Peyer's patch (tissue), 4 donors: ENCODE measurements around the gene CYTL1. TPM values are rescaled to one million over a fixed set of nuclear protein-coding genes. Genes with fewer than 3 reads are reported as not detected.

Experiments
- DNase-seq, 3 donors: peaks; one replicate each; pipeline ENCODE4 v3.0.0-alpha.2; 2017 to 2019
- H3K27ac ChIP-seq, 4 donors: fragments of 200-600 bp; sonication (generic); one replicate each; pipeline ENCODE4 v1.5.1; 2016 to 2019
- H3K27me3 ChIP-seq, 2 donors: fragments of 200-600 bp; sonication (generic); one replicate each; pipeline ENCODE4 v1.5.1; 2019
- H3K36me3 ChIP-seq, 3 donors: fragments of 200-600 bp; sonication (generic); one replicate each; pipeline ENCODE4 v1.5.1; 2016 to 2019
- H3K4me1 ChIP-seq, 4 donors: fragments of 200-600 bp; sonication (generic); one replicate each; pipeline ENCODE4 v1.5.1; 2016 to 2019
- H3K4me3 ChIP-seq, 4 donors: fragments of 200-600 bp; sonication (generic); 1 replicate in 3 of 4; 2 replicates in 1 of 4; pipeline ENCODE4 v1.5.1; 2016 to 2019; ENCODE audit warnings: mild to moderate bottlenecking in 1 of 4
- H3K9me3 ChIP-seq, 4 donors: fragments of 200-600 bp; sonication (generic); one replicate each; pipeline ENCODE4 v1.5.1; 2016 to 2019; ENCODE audit warnings: mild to moderate bottlenecking in 1 of 4
- POLR2A ChIP-seq, 2 donors: fragments of 450-650 bp; IDR thresholded peaks; one replicate each; pipeline ENCODE4 v1.5.1; 2017; ENCODE audit warnings: antibody characterized with exemption in 2 of 2, mild to moderate bottlenecking in 2 of 2, moderate library complexity in 2 of 2
- total RNA-seq, 4 donors: library from RNA; depleted of rRNA; stranded (reverse); fragments of >200 nt; gene quantifications; one replicate each; pipeline ENCODE4 v1.1.0, GENCODE V29; 2016
- TF ChIP-seq, protein P1 (sequence below), 6 experiments: fragments of 450-650 bp in 4 of 6; fragments of 200-600 bp in 2 of 6; sonication (generic) in 1 of 6; IDR thresholded peaks; one replicate each; pipeline ENCODE4 v1.5.1; 2017 to 2019; ENCODE audit warnings: antibody characterized with exemption in 6 of 6, mild to moderate bottlenecking in 3 of 6, moderate library complexity in 1 of 6

CYTL1 gene
- total RNA-seq, 4 donors from 2014 or later: 5.8 TPM; not detected in 3

DNA sequence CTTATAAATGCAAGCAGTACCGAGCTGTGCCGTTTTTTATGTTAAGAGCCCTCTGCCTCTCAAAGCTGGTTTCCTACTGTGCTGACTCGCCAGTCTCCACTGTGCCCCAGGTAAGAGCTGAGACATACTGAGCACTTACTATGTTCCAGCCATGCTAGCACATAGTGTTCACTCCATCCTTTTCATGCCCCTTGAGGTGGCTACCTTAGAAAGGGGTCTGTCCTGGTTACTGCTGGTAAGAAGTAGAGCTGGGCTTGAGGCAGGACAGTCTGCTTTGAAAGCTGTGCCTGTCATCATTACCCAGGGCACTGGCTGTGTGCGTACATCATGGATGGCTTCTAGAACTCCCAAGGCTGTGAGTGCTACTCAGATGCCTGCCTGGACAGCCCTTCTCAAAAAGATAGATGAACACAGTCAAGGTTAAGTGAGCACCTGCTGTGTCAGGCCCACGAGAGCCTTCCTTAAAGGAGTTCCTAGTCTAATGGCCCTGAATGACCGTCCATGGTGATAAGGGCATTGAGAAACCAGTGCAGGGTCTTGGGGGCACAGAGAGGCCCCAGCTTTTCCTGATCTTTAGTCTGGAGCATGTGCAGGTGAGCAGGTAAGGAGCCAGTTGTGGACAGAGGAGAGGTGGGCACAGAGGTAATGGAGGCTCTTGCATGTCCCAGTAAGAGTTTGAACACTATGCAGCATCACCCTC, 33.6 kb upstream of the CYTL1 start:
- Histone ChIP-seq H3K36me3 (no peaks in the 10 kb centered on the region), H3K4me3 (no peak overlapping the region), H3K4me1 (peaks cover 0 to 9% (median 3%) of the 10 kb centered on the region in 4 donors), H3K27ac (no peak overlapping the region), H3K27me3 (no peaks in the 10 kb centered on the region), H3K9me3 (no peaks in the 10 kb centered on the region)
- no peak for DNase-seq
- TF ChIP-seq POLR2A (IDR thresholded peaks at IDR 0.05): no peak
- TF ChIP-seq, protein P1, sequence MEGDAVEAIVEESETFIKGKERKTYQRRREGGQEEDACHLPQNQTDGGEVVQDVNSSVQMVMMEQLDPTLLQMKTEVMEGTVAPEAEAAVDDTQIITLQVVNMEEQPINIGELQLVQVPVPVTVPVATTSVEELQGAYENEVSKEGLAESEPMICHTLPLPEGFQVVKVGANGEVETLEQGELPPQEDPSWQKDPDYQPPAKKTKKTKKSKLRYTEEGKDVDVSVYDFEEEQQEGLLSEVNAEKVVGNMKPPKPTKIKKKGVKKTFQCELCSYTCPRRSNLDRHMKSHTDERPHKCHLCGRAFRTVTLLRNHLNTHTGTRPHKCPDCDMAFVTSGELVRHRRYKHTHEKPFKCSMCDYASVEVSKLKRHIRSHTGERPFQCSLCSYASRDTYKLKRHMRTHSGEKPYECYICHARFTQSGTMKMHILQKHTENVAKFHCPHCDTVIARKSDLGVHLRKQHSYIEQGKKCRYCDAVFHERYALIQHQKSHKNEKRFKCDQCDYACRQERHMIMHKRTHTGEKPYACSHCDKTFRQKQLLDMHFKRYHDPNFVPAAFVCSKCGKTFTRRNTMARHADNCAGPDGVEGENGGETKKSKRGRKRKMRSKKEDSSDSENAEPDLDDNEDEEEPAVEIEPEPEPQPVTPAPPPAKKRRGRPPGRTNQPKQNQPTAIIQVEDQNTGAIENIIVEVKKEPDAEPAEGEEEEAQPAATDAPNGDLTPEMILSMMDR (IDR thresholded peaks at IDR 0.05): no peak

DNA sequence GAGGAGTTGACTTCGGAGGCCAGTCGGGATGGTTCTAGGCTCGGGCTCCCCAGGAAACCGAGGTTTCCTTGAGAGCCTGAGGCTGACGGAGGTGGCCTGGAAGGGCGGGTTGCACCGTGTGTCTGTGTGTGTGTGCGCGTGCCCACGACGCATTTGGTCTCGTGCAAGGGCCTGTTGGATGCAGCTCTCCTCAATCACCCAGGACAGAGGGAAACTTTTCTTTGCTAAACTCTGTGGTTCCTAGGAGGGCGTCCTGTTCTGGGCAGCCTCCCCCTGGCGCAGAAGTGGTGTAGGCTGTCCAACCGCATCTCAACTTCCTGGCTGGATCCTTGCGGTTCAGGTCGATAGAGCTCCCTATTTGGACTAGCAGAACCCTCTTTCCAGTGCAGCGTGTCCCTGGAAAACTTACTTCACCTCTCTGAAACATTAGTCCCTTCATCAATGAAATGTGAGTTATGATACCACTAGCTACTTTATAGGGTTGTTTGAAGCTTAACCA, 33.0 kb upstream of the CYTL1 start:
- H3K27ac ChIP-seq: no peak overlapping the region

DNA sequence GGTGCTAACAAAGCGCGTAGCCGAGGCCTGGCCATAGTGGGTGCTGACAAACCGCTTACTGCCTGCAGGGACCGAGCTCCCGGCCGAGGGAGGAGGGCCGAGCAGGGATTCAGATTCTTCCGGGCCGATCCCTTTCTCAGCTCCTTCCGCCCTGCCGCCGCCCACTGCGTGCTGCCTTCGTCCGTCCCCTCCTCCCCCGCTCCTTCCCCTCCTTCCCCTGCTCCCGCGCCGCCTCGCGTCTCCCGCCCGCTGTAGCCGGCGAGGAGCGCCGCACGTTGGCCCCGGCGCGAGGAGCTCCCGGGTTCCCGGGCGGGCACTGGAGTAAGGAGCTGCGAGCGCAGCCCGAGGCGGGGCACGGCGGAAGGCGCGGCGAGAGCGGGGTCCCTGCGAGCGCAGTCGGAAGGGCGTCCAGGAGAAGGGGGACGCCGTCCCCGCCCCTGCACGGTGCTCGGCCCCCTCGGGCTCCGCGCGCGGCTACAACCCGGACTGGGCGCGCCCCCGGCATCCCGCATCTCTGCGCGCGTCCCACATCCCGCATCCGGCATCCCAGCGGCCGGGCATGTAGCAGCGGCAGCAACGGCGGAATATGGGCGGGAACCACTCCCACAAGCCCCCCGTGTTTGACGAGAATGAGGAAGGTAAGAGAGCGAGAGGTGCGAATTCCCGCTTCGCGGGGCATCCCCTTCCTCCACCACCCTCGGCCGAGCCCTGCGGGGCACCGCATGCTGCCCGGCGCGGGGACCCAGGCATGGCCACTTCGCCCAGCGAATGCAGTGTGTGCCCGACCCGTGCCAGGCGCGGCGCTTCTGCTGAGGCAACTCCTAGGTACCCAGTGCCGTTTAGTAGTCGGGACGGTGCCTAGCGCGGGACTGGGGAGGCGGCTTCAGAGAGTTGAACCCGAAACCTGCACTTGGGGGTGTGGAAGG, 32.3 kb upstream of the CYTL1 start, which contains the start of gene STK32B:
TSS of gene STK32B (plus strand) at position 203 of the 926 bp plus-strand sequence.
- H3K9me3 ChIP-seq: no peaks in the 10 kb centered on the region
- H3K36me3 ChIP-seq: no peaks in the 10 kb centered on the region
- peaks cover 0 to 9% (median 3%) of the 10 kb centered on the region in 4 donors for H3K4me1 ChIP-seq
- H3K4me3 ChIP-seq: peak within 1 kb of the TSS; percentile 19 to 48 (median 41)
- TF ChIP-seq, protein P1 (IDR thresholded peaks at IDR 0.05): no peak
- no peak for TF ChIP-seq POLR2A (IDR thresholded peaks at IDR 0.05)
- peak in 2 of 3 donors; percentile 52 to 57 for DNase-seq
- H3K27me3 ChIP-seq: no peaks in the 10 kb centered on the region
- no peak within 1 kb of the TSS for H3K27ac ChIP-seq

More for the DNA sequence above, 33.0 kb upstream of the CYTL1 start:
- H3K9me3 ChIP-seq: no peaks in the 10 kb centered on the region
- TF ChIP-seq POLR2A (IDR thresholded peaks at IDR 0.05): no peak
- TF ChIP-seq, protein P1 (IDR thresholded peaks at IDR 0.05): no peak
- H3K4me3 ChIP-seq: peak overlapping the region; percentile 19 to 48 (median 41)
- no peak for DNase-seq
- H3K36me3 ChIP-seq: no peaks in the 10 kb centered on the region
- no peaks in the 10 kb centered on the region for H3K27me3 ChIP-seq
- H3K4me1 ChIP-seq: peaks cover 0 to 9% (median 3%) of the 10 kb centered on the region in 4 donors

DNA sequence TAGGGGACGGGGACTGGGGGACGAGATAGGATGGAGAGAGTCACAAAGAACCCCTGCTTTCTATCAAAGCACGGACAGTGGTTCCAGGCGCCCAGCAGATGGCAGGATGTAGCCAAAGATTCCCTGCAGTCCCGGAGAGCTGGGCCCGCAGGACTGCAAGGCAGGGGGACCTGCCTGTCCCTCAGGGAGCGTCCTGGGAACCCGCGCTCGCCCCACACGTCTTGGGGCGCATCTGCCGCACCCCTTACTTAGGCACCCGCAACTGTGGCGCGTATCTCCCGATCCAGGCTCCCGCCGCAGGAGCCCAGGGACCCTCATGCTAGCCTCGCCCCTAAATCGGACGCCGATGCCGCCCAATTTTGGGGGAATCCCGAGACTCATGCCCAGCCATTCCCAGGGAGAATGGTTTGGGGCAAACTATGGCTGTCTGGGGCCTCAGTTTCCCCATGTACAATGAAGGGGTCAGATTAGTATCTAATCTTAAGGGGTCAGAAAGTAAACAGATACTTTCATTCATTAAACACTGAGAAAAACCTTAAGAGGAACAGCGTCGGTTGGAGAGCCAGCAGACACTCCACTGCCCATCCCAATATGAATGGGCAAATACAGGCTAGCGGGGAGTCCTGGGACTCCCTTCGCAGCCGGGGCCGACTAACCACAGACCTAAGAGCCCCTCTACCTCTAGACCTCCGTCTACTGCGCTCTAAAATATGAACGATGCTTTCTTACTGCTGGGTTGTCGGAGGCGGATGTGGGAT, 31.4 kb upstream of the CYTL1 start:
- Histone ChIP-seq H3K9me3 (no peaks in the 10 kb centered on the region), H3K27ac (no peak overlapping the region), H3K36me3 (no peaks in the 10 kb centered on the region), H3K4me1 (peaks cover 0 to 9% (median 3%) of the 10 kb centered on the region in 4 donors), H3K27me3 (no peaks in the 10 kb centered on the region), H3K4me3 (peak overlapping the region; percentile 19 to 48 (median 41))
- DNase-seq: peak in 2 of 3 donors; percentile 56 to 61
- TF ChIP-seq, protein P1 (IDR thresholded peaks at IDR 0.05): peak in 4 of 6 experiments; percentile 37 to 50 (median 43)
- TF ChIP-seq POLR2A (IDR thresholded peaks at IDR 0.05): no peak

DNA sequence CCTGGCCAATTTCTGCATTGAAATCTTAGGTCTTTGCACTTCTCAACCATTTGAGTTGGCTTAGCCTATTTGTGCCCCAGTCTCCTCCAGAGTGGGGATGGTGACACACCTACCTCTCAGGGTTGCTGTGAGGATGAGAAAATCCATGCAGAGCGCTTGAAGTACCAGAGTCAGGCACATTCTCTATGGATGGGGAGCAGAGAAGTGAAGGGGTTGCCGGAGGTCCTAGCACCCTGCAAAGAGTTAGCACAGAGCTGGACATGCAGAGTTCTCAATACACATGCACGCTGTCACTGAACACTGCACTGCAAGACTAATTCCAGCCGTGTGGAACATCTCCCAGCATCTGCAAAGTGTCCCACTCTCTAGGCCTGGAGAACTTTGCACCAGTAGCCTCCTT, 29.5 kb upstream of the CYTL1 start:
- Histone ChIP-seq H3K36me3 (no peaks in the 10 kb centered on the region), H3K27ac (no peak overlapping the region), H3K27me3 (no peaks in the 10 kb centered on the region), H3K9me3 (no peaks in the 10 kb centered on the region), H3K4me1 (peaks cover 0 to 9% (median 3%) of the 10 kb centered on the region in 4 donors), H3K4me3 (no peak overlapping the region)
- DNase-seq: no peak
- TF ChIP-seq, protein P1 (IDR thresholded peaks at IDR 0.05): no peak
- TF ChIP-seq POLR2A (IDR thresholded peaks at IDR 0.05): no peak
